Measurements from ENCODE around the gene CYP4F2.

DNA sequence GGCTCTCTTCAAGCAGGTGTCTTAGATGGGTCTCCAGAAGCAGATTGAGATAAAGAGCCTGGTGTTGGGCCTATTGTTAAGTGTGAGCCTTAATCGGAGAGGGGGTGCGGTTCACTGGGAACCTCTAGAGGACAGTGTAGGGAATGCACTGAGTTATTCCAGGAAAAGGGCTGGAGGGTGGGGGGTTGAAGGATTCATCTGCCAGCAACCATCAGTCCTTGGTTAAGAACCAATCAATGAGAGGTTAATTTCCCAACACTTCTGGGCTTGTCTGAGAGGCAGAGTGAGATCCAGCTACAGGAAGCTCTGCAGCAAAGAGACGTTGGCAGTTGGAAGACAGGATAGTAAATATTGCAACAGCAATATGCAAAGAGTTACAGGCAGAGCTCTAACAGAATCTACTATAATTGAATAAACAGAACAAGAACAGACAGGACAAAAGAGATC, 28.7 kb downstream of the CYP4F2 start:
- TF ChIP-seq, protein P1, sequence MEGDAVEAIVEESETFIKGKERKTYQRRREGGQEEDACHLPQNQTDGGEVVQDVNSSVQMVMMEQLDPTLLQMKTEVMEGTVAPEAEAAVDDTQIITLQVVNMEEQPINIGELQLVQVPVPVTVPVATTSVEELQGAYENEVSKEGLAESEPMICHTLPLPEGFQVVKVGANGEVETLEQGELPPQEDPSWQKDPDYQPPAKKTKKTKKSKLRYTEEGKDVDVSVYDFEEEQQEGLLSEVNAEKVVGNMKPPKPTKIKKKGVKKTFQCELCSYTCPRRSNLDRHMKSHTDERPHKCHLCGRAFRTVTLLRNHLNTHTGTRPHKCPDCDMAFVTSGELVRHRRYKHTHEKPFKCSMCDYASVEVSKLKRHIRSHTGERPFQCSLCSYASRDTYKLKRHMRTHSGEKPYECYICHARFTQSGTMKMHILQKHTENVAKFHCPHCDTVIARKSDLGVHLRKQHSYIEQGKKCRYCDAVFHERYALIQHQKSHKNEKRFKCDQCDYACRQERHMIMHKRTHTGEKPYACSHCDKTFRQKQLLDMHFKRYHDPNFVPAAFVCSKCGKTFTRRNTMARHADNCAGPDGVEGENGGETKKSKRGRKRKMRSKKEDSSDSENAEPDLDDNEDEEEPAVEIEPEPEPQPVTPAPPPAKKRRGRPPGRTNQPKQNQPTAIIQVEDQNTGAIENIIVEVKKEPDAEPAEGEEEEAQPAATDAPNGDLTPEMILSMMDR (IDR thresholded peaks at IDR 0.05; ENCODE audit: borderline replicate concordance, extremely low read depth, low read length, poor library complexity, severe bottlenecking), result peak; percentile 68
- TF ChIP-seq EZH2 (IDR thresholded peaks at IDR 0.05; ENCODE audit: borderline replicate concordance, low read depth, low read length, severe bottlenecking), result no peak

Data from DND-41 (cell line).